Skin epidermis (tissue), 12 donors: Measurements from ENCODE around the gene PANK1.
A peak's percentile ranks its signal among the peaks of the same experiment; 100 is the strongest.

Experiments
- H3K27ac ChIP-seq, 21 experiments: fragments of 200-600 bp; sonication (generic) in 11 of 21; one replicate each; pipeline ENCODE4 v1.5.0; 2020; ENCODE audit warnings: mild to moderate bottlenecking in 3 of 21, inconsistent platforms in 2 of 21, moderate library complexity in 2 of 21
- H3K4me3 ChIP-seq, 7 experiments: fragments of 200-600 bp; sonication (generic) in 2 of 7; one replicate each; pipeline ENCODE4 v1.5.0; 2020; ENCODE audit warnings: inconsistent platforms in 2 of 7, mild to moderate bottlenecking in 2 of 7, moderate library complexity in 1 of 7

PANK1 gene

DNA sequence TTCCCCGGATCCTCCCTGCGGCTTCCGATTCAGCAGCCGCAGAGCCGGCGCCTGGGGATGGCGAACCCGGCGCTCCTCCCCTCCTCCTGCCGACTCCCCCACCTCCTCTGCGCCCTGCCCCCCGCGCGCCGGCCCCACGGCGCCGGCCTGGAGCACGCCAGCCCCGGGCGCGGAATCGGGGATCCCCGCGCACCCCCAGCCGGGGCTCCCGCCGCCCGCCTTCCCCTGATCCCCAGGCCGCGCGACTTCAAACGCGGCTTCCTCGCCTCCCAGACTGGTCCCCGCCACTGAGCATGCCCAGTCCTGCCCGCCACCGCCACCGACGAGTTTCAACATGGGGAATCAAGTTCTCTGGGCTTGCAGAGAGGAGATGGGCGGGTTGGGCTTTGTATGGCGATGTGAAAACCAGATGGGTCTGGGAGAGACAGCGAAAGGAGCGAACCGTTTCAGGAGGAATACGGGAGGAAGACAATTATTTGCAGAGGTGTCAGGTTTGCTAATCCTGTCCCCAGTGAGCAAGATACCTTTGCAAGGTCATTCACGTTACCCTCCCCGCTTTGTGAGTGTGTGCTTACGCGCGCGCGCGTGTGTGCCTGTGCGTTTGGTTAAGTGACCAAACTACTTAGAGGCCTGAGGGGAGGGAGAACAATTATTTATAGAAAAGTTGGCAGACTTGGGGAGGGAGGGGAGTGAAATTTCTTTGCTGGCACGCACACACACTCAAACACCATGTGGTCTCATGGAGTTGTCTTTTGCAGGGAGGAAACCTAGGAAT lies at the start of gene PANK1:
PANK1 (minus strand) TSS at position 276 of the 775 bp plus-strand sequence. CDS start 351 bp downstream, outside the sequence.
- Histone ChIP-seq H3K27ac (peak within 1 kb of the TSS; percentile 55 to 91 (median 82)), H3K4me3 (peak within 1 kb of the TSS; percentile 74 to 96 (median 87))

DNA sequence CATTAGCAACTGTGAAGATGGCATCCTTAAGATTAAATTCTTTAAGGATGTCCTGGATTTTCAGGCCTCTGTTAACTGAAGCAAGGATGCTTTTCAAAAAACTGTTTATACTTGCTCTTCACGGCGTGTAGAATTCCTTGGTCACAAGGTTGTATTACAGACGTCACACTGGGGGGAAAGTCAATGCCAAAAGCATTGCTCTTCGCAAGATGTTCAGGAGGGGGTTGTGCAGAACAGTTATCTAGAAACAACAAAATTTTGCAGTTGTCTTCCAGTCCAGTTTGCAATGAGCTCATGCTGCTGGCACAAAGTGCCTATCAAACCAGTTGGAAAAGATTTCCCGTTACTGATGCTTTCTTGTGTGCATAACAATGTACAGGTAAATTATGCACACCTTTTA lies 48.1 kb upstream of the PANK1 start:
- Histone ChIP-seq H3K27ac (no peak overlapping the region), H3K4me3 (no peak overlapping the region)

DNA sequence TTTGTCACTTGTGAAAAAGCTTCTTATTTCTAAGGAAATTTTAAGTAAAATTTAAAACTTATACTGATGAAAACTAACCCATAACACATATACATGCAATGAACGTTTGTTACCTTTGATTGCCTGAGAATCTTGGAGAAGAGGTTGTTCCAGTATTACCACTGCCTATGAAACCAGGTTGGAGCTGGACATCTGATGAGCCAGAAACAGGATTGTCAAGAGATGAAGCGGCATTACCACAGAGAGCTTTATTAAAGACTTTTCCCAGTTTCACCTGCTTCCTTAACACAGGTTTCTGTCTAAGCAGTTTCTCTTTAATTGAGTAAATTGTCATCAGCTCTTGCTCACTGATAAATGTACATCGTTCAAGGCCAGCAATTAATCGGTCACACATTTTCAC lies 47.4 kb upstream of the PANK1 start:
- Histone ChIP-seq H3K4me3 (no peak overlapping the region), H3K27ac (no peak overlapping the region)

DNA sequence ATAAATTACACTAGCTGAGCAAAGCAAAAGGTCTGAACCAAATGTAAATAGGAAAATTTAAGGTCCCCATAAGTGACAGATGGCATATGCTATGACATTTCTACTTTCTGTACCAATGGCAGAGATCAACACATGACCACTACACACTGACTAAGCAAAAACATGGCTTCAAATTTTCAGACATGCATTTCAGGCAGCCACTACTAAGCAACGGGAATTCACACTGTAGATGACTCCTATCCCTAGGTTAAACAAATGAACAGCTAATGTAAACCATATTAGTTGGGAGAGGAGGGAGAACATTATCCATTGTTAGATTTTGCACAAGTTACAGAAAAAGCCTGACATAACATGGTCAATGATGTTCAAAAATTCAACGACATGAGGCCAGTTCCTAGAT lies 45.0 kb upstream of the PANK1 start:
- no peak overlapping the region for H3K4me3 ChIP-seq
- no peak overlapping the region for H3K27ac ChIP-seq

DNA sequence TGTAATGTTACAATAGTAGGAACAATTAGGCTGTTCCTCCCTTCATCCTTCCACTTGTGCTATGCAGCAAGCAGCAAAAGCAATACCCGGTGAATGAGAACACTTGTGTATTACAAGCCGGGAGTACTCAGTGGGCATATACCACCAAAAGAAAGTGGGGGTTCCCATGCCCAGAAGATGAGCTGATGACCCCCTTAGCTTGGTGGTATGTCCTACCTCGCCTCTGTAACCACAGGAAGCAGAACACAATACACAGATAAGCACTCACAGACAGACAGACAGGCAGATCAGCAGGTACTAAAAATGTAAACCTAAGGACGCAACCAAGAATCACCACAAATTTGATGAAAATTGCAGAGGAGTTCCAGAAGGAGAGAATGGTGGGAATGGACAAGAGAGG lies 40.9 kb upstream of the PANK1 start:
- H3K4me3 ChIP-seq: no peak overlapping the region
- H3K27ac ChIP-seq: no peak overlapping the region

DNA sequence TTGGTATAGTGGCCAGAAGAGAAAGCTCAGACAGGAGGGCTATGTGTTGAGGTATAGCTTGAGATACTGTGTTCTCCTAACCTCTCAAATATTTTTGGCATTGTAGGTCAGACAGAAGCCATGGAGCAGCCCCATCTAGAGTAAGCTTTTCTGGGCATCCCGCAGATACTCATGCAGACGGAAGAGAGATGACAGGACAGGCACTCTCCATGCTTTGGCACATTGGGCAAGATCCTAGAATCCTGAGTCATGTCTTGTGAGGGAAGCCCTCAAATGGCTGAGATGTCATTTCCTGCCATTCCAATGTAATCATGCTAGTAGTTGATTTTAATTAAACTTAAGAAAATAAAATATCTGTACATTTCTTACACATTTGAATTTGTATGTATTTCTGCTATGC lies 39.6 kb upstream of the PANK1 start:
- Histone ChIP-seq H3K27ac (no peak overlapping the region), H3K4me3 (no peak overlapping the region)

DNA sequence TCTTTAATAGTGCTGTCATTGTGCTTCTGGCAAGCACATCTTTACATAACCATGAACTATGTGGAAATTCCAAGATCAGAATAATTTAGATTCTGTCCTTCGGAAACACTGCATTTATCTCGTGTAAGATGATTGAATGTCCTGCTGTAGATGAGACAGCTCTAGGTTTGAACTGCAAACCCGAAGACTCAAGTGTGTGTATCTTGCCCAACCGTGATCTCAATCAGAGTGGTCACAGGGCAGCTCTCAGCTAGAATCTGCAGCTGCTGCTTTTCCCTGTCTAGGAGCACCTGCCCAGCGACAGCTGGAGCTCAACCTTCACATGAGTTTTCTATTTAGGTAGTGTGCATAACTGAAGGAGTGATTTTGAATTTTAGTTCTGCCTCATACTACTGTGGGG lies 38.8 kb upstream of the PANK1 start:
- no peak overlapping the region for H3K4me3 ChIP-seq
- H3K27ac ChIP-seq: no peak overlapping the region

DNA sequence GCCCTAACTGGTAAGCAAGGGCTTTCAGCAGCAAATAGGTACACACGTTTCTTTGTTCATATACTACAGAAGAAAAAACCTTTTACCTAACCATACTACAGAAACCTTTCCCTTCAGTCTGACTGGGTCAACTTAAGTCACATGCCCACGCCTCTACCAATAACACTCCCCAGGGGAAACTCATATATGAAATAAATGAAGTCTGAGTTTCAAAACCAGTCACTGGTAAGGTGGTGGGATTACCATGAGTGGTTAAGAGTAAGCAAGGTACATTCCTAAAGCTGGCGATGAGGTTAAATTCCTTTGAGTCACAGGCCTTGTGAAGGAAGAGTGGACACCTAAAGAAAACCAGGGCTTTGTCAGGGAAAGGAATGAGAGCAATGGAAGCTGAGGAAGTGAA lies 34.9 kb upstream of the PANK1 start:
- Histone ChIP-seq H3K4me3 (no peak overlapping the region), H3K27ac (no peak overlapping the region)

DNA sequence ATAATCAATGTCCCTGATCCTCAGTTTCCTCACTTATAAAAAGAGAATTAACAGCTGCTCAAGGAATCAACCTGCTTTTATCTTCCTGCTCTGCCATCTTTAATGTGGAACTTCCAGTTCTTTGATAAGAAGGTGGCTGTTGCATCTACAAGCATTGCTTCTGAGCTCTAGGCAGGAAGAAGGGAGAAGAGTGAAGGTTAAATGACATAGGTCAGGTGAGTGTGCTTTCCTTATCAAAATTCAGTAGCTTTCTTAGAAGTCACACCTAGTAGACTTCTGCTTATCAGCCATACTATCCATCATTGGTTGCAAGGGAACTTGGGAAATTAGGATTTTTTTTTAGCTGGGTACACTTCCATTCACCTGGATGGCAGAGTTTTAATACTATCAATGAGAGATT lies 32.3 kb upstream of the PANK1 start:
- Histone ChIP-seq H3K27ac (no peak overlapping the region), H3K4me3 (no peak overlapping the region)

DNA sequence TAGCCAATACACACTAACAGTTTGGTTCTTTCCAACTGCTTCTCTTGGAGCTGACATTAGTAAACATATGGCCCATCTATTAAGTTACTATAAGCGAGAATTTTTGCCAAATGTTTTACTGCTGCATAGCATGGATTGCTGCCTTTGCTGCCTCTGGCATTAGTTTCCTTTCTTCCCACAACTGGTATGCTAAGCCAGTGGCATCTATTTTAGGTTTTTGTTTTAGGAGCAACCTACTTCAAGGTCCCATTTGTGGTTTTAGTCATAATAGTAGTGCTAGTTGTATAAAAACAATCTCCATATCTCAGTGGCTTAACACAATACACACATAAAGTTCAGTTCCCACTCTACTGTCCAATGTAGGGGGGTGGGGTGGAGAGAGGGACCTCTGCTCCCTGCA lies 25.9 kb upstream of the PANK1 start:
- H3K4me3 ChIP-seq: no peak overlapping the region
- H3K27ac ChIP-seq: no peak overlapping the region

DNA sequence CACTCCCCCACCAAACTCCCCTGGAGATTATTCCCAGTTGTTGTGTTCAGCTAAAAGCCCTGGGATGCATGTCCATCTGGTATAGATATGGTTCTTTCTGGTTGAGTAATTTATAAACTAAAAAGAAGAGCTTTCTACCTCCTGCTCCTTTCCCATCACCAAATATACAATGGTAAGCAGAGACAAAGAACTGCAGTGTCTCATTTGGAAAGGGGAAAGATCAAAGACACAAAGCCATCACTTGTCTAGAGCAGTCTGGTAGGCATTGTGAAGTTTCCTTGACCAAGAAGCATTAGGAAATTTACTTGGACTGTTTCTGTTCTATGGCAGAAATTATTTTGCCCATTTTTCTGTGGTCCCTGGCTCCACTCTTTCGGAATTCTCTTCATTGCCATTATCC lies 24.9 kb upstream of the PANK1 start:
- Histone ChIP-seq H3K4me3 (no peak overlapping the region), H3K27ac (no peak overlapping the region)

DNA sequence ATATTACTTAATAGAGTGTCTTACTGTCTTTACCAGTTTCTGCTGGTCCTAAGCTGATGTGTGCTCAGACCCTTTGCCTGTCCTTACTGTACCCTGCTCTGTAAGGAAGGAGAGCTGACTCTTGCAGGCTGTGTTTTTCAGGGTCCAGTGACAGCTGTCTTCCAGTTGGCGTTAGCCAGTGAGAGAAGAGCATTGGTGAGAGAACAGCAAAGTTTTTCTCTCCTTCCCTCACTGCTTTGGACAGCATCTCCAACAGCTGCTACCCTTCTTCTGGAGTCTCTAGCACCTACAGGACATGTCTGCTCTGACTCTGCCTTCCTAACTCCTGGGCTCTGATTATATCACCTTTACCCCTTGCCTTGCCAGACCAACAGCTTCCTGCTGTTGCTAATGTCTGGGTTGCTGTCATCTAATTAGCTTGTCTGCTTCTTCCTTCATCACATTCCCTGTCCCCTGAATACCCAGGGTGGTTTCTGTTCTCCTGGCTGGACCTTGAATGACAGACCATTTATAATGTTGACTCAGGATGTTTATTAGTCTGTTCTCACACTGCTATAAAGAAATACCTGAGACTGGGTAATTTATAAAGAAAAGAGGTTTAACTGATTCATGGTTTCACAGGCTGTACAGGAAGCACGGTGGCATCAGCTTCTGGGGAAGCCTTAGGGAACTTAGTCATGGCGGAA lies 23.5 kb upstream of the PANK1 start:
- H3K27ac ChIP-seq: no peak overlapping the region
- H3K4me3 ChIP-seq: no peak overlapping the region

DNA sequence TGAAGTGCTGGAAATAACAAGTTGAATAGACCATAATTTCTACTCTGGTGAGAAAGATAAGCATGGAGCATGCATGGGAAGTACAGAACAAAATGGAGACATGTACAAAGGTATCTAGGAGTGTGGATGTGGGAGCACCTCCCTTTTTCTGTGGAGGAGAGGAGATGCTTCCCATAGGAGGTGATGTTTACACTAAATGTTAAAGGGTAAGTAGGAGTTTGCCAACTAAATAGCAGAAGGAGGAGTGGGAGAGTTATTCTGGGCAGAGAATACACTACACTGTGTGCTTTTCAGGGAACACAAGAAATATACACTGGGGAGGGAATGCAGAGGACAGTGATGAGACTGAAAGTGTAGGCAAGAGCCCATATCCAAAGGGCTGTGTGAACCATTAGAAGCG lies 21.1 kb upstream of the PANK1 start:
- Histone ChIP-seq H3K27ac (no peak overlapping the region), H3K4me3 (no peak overlapping the region)

DNA sequence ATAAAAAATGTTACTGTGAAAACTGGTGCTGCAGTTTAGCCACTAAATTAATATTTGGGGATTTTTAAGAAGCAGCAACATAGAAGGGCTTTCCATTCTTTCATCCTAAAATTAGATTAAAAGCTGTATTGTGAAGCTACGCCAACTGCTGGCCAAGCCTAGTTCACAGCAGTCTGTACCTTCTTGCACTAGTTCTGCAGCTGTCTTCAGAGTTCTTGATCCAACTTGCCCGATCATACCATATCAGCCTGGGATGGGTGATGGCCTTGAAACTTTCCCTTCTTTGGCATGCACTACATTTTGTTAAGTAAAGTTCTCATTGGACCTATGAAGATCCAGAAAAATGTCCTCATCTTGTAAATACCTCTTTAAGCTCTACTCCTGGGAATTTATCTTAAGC lies 20.3 kb upstream of the PANK1 start:
- Histone ChIP-seq H3K27ac (no peak overlapping the region), H3K4me3 (no peak overlapping the region)

DNA sequence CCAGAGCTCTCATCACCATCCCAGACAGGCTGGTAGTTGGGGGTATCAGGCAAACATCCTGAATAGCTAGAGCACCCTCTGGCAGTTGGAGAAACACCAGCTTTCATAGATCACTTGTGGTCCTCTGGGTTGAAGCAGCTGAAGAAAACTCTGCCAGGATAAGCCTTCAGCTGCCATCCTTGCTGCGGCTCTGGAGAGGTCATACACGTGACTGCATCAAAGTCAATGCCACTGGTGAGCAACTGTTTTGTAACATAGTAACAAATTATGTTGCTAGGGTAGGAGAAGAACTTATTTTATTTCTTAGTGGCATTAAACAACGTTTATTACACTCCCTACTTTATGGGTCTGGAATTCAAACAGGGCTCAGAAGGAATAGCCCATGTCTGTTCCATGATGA lies 19.2 kb upstream of the PANK1 start:
- no peak overlapping the region for H3K27ac ChIP-seq
- H3K4me3 ChIP-seq: no peak overlapping the region

DNA sequence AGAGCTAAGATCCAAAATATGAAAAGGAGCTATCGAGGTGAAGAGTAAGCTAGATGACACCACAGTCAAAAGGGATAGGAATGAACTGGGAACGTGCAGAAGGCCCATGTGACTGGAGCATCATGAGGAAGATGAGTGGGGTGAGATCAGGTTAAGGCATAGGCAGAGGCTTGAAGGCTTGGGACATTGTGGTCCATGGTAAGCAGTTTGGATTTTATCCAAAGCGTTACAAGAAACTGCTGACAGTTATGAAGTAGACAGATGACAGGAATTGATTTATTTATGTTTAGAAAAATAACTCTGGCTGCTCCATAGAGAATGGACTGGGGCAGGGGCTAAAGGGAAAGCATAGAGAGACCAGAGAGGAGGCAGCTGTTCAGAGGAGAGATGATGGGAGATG lies 18.1 kb upstream of the PANK1 start:
- no peak overlapping the region for H3K4me3 ChIP-seq
- H3K27ac ChIP-seq: no peak overlapping the region

DNA sequence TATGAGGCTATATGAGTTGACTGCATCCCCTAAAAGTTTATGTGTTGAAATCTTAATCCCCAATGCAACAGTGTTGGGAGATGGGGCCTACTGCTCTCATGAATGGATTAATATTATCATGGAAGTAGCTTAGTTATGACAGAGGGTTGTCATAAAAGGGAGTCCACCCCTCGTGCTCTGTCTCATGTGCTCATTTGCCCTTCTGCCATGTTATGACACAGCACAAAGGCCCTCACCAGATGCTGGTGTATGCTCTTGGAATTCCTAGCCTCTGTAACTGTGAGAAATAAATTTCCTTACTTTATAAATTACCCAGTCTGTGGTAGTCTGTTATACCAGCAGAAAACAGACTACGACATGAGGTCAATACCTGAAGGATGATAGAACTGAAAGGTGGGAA lies 17.6 kb upstream of the PANK1 start:
- H3K27ac ChIP-seq: no peak overlapping the region
- no peak overlapping the region for H3K4me3 ChIP-seq

DNA sequence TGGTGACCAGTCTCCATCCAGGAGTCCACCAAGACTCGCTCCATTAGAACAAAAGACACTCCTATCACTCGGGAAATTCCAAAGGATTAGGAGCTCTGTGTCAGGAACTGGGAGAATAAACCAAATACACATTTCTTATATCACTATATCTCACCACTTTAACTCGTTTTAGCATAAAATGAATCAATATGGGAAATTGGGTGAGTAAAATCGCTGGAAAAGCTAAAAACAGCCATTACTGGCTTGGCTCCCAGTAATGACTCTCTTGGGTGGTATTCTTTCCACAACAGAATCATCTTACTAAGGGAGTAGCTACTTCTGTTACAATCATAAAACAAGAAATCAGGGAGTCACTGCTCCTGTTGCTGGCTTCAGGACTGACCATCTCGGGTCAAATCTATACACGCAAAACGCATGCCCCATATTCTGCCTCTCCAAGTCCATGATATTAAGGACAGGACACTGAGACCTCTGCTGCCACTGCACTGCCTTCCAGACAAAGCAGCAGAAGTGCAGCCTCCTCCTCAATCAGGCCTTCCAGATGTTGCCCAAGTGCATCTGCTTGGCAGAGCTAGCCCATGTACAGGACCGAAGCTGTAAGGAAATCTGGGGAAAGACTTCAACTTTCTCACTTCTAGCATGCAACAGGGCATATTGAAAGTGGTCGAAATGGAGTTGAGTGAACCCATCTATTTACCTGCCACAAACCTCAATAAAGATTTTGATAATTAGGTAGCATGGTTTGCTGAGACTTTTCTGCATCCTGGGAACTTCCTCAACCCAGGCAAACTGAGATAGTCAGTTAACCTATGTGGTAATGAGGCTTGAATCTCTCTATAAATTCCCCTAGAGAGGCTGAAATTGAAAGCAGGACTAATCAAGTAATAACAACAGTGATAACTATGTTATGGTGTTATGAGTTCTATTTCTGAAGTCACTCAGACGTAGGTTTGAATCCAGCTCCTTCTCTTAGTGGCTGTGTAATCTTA lies 14.4 kb upstream of the PANK1 start:
- H3K27ac ChIP-seq: peak overlapping the region in 1 of 21 experiments; percentile 6
- no peak overlapping the region for H3K4me3 ChIP-seq

DNA sequence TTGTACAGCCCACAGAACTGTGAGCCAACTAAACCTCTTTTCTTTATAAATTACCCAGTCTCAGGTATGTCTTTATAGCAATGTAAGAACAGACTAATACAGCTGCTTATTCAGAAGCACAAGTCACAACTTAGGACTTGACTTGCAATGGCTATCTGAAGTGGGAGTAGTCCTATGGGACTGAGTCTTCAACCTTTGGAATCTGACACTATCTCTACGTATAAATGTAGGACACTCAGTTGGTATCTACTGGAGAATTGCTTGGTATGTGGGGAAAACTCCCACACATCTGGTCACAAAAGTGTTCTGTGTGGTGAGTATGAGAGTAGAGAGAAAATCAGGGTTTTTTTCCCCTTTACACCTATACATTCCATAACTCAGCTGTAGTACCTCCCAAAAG lies 12.3 kb upstream of the PANK1 start:
- Histone ChIP-seq H3K4me3 (no peak overlapping the region), H3K27ac (no peak overlapping the region)

DNA sequence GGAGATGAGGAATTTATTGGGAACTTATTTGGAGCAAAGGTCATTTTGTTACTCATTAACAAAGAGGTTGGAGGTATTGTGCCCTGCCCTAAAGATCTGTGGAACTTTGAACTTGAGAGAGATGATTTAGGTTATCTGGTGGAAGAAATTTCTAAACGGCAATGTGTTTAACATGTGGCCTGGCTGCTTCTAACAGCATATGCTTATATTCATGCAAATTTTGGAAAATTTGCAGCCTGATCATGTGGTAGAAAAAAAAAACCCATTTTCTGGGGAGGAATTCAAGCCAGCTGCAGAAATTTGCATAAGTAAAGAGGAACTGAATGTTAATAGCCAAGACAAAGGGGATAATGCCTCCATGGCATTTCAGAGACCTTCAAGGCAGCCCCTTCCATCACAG lies 10.7 kb upstream of the PANK1 start:
- Histone ChIP-seq H3K27ac (no peak overlapping the region), H3K4me3 (no peak overlapping the region)
